ENCODE data around the gene NAT10. TPM values are rescaled to one million over a fixed set of nuclear protein-coding genes. Genes with fewer than 3 reads are reported as not detected.

The NAT10 gene
- total RNA-seq, 1 experiment from 2014 or later, result 103 TPM

DNA sequence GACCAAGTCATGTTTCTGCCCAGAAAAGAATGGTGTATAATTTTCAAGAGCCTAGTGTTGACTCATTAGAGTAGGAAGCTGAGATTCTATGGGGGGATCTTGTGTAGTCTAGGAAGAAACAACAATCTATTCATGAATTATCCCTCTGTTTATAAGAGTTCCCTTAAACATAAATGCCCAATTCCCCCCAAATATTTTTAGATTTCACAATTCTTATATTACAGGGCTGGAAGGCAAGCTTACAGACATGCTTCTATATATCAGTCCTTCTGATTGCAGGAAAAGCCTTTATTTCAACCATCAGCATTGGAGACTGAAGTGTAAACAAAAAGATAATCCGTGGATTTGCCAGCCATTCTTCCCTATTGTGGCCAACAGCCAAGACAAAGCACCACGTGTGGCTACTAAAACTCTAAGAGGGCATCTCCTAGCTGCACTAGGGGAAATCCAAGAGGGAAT, 71.4 kb downstream of the NAT10 start:
- H3K27me3 Mint-ChIP-seq (ENCODE audit: low read depth), result peaks cover 2% of the 10 kb centered on the region

More for the DNA sequence above, 71.4 kb downstream of the NAT10 start:
- Histone ChIP-seq H3K14ac (ENCODE audit: insufficient read depth, low read length) (no peak overlapping the region), H2AFZ (ENCODE audit: low read length) (no peak overlapping the region), H3K4me1 (ENCODE audit: insufficient read depth, low read length) (no peaks in the 10 kb centered on the region), H3K4ac (ENCODE audit: low read depth, low read length) (no peak overlapping the region), H2BK5ac (ENCODE audit: insufficient read length, low read length) (no peak overlapping the region), H2BK120ac (ENCODE audit: low read depth, low read length, poor library complexity, severe bottlenecking) (no peak overlapping the region), H3K18ac (ENCODE audit: insufficient read length, low read depth, low read length) (no peak overlapping the region), H3K79me1 (ENCODE audit: insufficient read depth, low read depth, low read length, poor library complexity, severe bottlenecking) (no peaks in the 10 kb centered on the region), H3K27ac (ENCODE audit: insufficient read length, low read depth, low read length) (no peak overlapping the region), H3K4me2 (ENCODE audit: insufficient read depth, insufficient read length, low read length) (no peak overlapping the region), H3K9me3 (ENCODE audit: control insufficient read depth, low read depth, low read length) (no peaks in the 10 kb centered on the region), H2BK20ac (ENCODE audit: low read depth, low read length, poor library complexity, severe bottlenecking) (no peak overlapping the region), H4K8ac (replicated peaks; ENCODE audit: insufficient read length, low read depth, low read length) (no peak overlapping the region), H2BK12ac (ENCODE audit: insufficient read length, low read depth, low read length) (no peak overlapping the region), H4K91ac (ENCODE audit: insufficient read length, low read depth, low read length) (no peak overlapping the region), H3K23ac (ENCODE audit: insufficient read length, low read depth, low read length) (no peak overlapping the region), H3K56ac (ENCODE audit: insufficient read length, low read depth, low read length) (no peak overlapping the region), H3K79me2 (ENCODE audit: insufficient read depth, low read length) (no peaks in the 10 kb centered on the region), H4K5ac (ENCODE audit: insufficient read length, low read depth, low read length) (no peak overlapping the region), H2AK5ac (ENCODE audit: insufficient read length, low read length) (no peak overlapping the region), H4K20me1 (ENCODE audit: control insufficient read depth, insufficient read depth, insufficient read length) (no peaks in the 10 kb centered on the region), H3T11ph (ENCODE audit: low read length) (no peak overlapping the region), H3K27me3 (ENCODE audit: insufficient read depth, low read length) (no peaks in the 10 kb centered on the region; the same call in 1 of the 2 replicates), H3K23me2 (ENCODE audit: insufficient read length, low read depth, low read length, poor library complexity, severe bottlenecking) (no peaks in the 10 kb centered on the region), H3K9ac (ENCODE audit: extremely low read depth, insufficient read length, low read length) (no peak overlapping the region), H2BK15ac (ENCODE audit: low read depth, low read length) (no peak overlapping the region)
- Mint-ChIP-seq H3K4me1 (peaks cover 6 to 10% of the 10 kb centered on the region in 2 experiments), H3K9me3 (no peaks in the 10 kb centered on the region), H3K27ac (no peak overlapping the region), H3K36me3 (ENCODE audit: insufficient read depth in 1 of 3, low read depth in 3 of 3) (no peaks in the 10 kb centered on the region; a peak in 1 of 7 replicates), H3K4me3 (no peak overlapping the region)
- no peak for DNase-seq
- TF ChIP-seq CTCF (conservative IDR thresholded peaks at IDR 0.05), result no peak
- no CpG with 5 or more reads among the region's 2 CpGs for WGBS (ENCODE audit: extremely low coverage, insufficient read length, low lambda C conversion rate)

All from H9 (cell line).